Measurements from ENCODE around the gene ZNF784. TPM values are rescaled to one million over a fixed set of nuclear protein-coding genes. Genes with fewer than 3 reads are reported as not detected.

The ZNF784 gene
- total RNA-seq, 3 donors from 2014 or later = 2.6 to 6.7 (median 4.9) TPM

GRCh38 chr19:55611300-55611982 lies 12.9 kb downstream of the ZNF784 start:
- H3K4me1 ChIP-seq = peaks cover 0 to 5% of the 10 kb centered on the region in 2 donors
- TF ChIP-seq POLR2AphosphoS5 (IDR thresholded peaks at IDR 0.05) (no peak), CTCF (IDR thresholded peaks at IDR 0.05) (no peak), POLR2A (IDR thresholded peaks at IDR 0.05) (no peak)
- DNase-seq (ENCODE audit: low spot score in 2 of 2) = no peak
- no peak overlapping the region for H3K27ac ChIP-seq
- intact Hi-C loops (cut with DNase I; ENCODE audit: low total_unique reads) = no loop called here
- H3K9me3 ChIP-seq = no peaks in the 10 kb centered on the region
- H3K27me3 ChIP-seq = no peaks in the 10 kb centered on the region
- H3K4me3 ChIP-seq = no peak overlapping the region
- H3K36me3 ChIP-seq = peaks cover 22% of the 10 kb centered on the region

- Histone ChIP-seq H3K27ac (no peak overlapping the region), H3K4me3 (no peak overlapping the region), H3K27me3 (no peaks in the 10 kb centered on the region), H3K36me3 (peaks cover 5% of the 10 kb centered on the region), H3K4me1 (peaks cover 0 to 6% of the 10 kb centered on the region in 2 donors), H3K9me3 (no peaks in the 10 kb centered on the region)
- intact Hi-C loops (cut with DNase I; ENCODE audit: low total_unique reads) = no loop called here
- no peak for TF ChIP-seq POLR2AphosphoS5 (IDR thresholded peaks at IDR 0.05)
- TF ChIP-seq POLR2A (IDR thresholded peaks at IDR 0.05) = no peak
- no peak for TF ChIP-seq CTCF (IDR thresholded peaks at IDR 0.05)
- no peak for DNase-seq (ENCODE audit: low spot score in 2 of 2)
Measured at GRCh38 chr19:55609326-55609725, 15.0 kb downstream of the ZNF784 start.

DNA sequence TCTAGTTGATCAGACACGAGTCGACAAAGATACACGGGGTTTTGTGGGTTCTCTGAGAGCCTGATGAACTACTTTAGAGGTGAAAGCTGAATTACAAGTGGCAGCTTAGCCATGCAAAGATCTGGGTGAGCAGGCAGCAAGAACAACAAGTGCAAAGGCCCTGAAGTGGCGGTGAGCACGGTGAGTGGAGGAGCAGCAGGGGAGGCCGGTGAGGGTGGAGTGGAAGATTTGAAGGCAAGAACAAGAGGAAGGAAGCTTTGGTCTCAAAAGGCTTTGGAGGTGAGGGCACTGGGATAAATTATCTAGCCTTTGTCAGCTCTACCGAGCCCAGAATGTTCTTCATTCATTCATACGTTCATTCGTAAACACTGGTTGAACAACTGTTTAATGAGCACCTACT lies 17.5 kb downstream of the ZNF784 start:
- DNase-seq (ENCODE audit: low spot score in 2 of 2) = no peak
- no peak for TF ChIP-seq POLR2AphosphoS5 (IDR thresholded peaks at IDR 0.05)
- TF ChIP-seq POLR2A (IDR thresholded peaks at IDR 0.05) = no peak
- no peak for TF ChIP-seq CTCF (IDR thresholded peaks at IDR 0.05)
- Histone ChIP-seq H3K4me1 (peaks cover 0 to 6% of the 10 kb centered on the region in 2 donors), H3K27ac (peak overlapping the region; percentile 93 to 98), H3K27me3 (no peaks in the 10 kb centered on the region), H3K36me3 (no peaks in the 10 kb centered on the region), H3K4me3 (peak overlapping the region in 2 of 3 donors; percentile 88 to 91), H3K9me3 (no peaks in the 10 kb centered on the region)
- intact Hi-C loops (cut with DNase I; ENCODE audit: low total_unique reads) = no loop called here

- TF ChIP-seq POLR2A (IDR thresholded peaks at IDR 0.05) = no peak
- TF ChIP-seq POLR2AphosphoS5 (IDR thresholded peaks at IDR 0.05) = no peak
- TF ChIP-seq CTCF (IDR thresholded peaks at IDR 0.05) = no peak
- intact Hi-C loops (cut with DNase I; ENCODE audit: low total_unique reads) = no loop called here
- Histone ChIP-seq H3K4me3 (peak overlapping the region; percentile 88 to 91 (median 91)), H3K36me3 (no peaks in the 10 kb centered on the region), H3K27ac (peak overlapping the region; percentile 93 to 98), H3K4me1 (peaks cover 0 to 6% of the 10 kb centered on the region in 2 donors), H3K9me3 (no peaks in the 10 kb centered on the region), H3K27me3 (no peaks in the 10 kb centered on the region)
- DNase-seq (ENCODE audit: low spot score in 2 of 2) = no peak
Measured at GRCh38 chr19:55606471-55606787, 17.9 kb downstream of the ZNF784 start.

DNA sequence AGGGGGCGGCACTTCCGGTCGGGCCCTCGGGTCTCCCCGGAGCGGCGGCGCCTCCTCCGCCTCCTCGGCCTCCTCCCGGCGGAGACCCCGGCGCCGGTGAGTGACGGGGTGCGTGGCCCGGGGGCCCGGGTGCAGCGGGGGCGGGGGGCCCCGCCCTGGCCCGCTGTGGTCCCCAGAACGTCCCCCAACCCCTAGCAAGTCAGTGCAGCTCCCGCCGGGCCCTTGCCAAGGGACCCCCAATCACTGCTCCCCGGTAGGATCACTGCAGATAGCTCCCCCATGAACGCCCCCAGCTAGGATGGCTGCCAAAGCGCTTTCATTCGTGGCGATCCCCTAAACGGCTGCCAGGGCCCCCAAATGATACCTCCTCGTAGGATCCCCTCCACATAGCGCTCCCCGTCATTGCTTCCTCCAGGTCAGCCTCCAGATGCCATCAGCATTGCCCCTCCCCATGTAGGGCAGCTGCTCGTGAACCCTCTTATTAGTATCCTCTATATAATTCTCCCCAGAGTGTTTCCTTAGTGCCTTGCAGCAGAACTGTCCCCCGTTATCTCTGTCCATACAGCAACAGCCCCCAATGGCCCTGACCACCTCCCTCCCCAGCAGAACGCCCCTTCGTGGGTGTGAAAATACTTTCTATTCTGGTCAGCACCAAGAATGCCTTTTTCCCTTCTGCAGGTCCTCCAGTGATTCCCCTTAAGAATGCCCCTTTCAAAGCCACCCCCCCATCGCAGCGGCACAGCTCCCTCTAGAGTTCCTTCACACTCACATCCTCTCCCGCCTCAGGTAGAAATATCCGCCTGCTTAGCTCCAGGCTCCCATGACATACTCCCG lies 18.5 kb downstream of the ZNF784 start, which contains the start of gene ZNF865:
Gene ZNF865, plus strand, starts transcription at position 11 of the 834 bp plus-strand sequence. CDS start 7,972 bp downstream, outside the sequence.
- no peak for TF ChIP-seq POLR2AphosphoS5 (IDR thresholded peaks at IDR 0.05)
- peak in 2 of 3 donors; percentile 58 to 59 for TF ChIP-seq CTCF (IDR thresholded peaks at IDR 0.05)
- DNase-seq (ENCODE audit: low spot score in 2 of 2) = peak; percentile 57 to 72
- no peaks in the 10 kb centered on the region for H3K27me3 ChIP-seq
- H3K27ac ChIP-seq = peak within 1 kb of the TSS; percentile 93 to 98
- H3K4me3 ChIP-seq = peak within 1 kb of the TSS; percentile 88 to 91 (median 91)
- H3K36me3 ChIP-seq = no peaks in the 10 kb centered on the region
- no peaks in the 10 kb centered on the region for H3K9me3 ChIP-seq
- H3K4me1 ChIP-seq = peaks cover 0 to 6% of the 10 kb centered on the region in 2 donors
- intact Hi-C loops (cut with DNase I; ENCODE audit: low total_unique reads) = no loop called here

Measured in breast epithelium (tissue), 4 donors.